ENCODE measurements around the gene MAST4.

GRCh38 chr5:66741394-66741793 is 145.2 kb downstream of the MAST4 start:
- TF ChIP-seq TAF1 (IDR thresholded peaks at IDR 0.05; ENCODE audit: borderline replicate concordance, low read depth, low read length): no peak
- no peak for TF ChIP-seq POLR2A (IDR thresholded peaks at IDR 0.05; ENCODE audit: low read depth, low read length)

All from GM12892 (cell line).